HEK293 (cell line): ENCODE measurements around the gene ITGB6.

Source experiments
- CTCF ChIA-PET: fragments of 350-600 bp; formaldehyde crosslinking; extraction: SDS; loops from one replicate; lab custom pipeline; 2021; ENCODE audit warnings: antibody characterized with exemption; lab: Yijun Ruan, JAX
- POLR2A ChIA-PET: fragments of 300-600 bp; formaldehyde crosslinking; extraction: SDS; loops from one replicate; lab custom pipeline; 2020; ENCODE audit warnings: antibody characterized with exemption, inconsistent platforms; lab: Yijun Ruan, JAX
- H3K27ac ChIP-seq: fragments of 200-500 bp; sonication (Bioruptor generic); 2 replicates; pipeline ENCODE4 v1.5.1; 2014; ENCODE audit warnings: low read depth, low read length, control low read depth, inconsistent platforms; ENCODE audit errors: extremely low read depth
- H3K36me3 ChIP-seq, 2 experiments: fragments of 200-500 bp in 1 of 2; sonication (Bioruptor generic) in 1 of 2; 1 replicate in 1 of 2; 2 replicates in 1 of 2; pipeline ENCODE4 v1.5.1; 2014 to 2017; ENCODE audit warnings: inconsistent platforms in 2 of 2, low read length in 2 of 2; ENCODE audit not compliant: control insufficient read depth in 2 of 2, insufficient read depth in 1 of 2
- H3K4me1 ChIP-seq: fragments of 200-500 bp; sonication (Bioruptor generic); 2 replicates; pipeline ENCODE4 v1.5.1; 2014; ENCODE audit warnings: mild to moderate bottlenecking, low read length, inconsistent platforms; ENCODE audit not compliant: control insufficient read depth, insufficient read depth
- H3K4me3 ChIP-seq: 2 replicates; pipeline ENCODE4 v1.5.1; 2011; ENCODE audit warnings: low read depth, mild to moderate bottlenecking, control low read depth, low read length, moderate library complexity
- H3K9me3 ChIP-seq: fragments of 200-500 bp; sonication (Bioruptor generic); 2 replicates; pipeline ENCODE4 v1.5.1; 2014; ENCODE audit warnings: low read depth, low read length, inconsistent platforms; ENCODE audit not compliant: control insufficient read depth, insufficient read depth
- MEIS1 ChIP-seq: sonication (generic); formaldehyde crosslinking; IDR thresholded peaks from 2 replicates; pipeline ENCODE4 v1.8.1; 2022; ENCODE audit warnings: missing genetic modification reagents, mild to moderate bottlenecking, borderline replicate concordance
- SP2 ChIP-seq: fragments of 450-650 bp; formaldehyde crosslinking; IDR thresholded peaks from 2 replicates; pipeline ENCODE4 v1.5.1; 2016; ENCODE audit warnings: missing biosample characterization, missing genetic modification characterization
- ZBTB17 ChIP-seq: fragments of 450-650 bp; formaldehyde crosslinking; IDR thresholded peaks from 2 replicates; pipeline ENCODE4 v1.5.1; 2016; ENCODE audit warnings: missing biosample characterization, missing genetic modification characterization
- ZBTB20 ChIP-seq: fragments of 450-650 bp; formaldehyde crosslinking; IDR thresholded peaks from 2 replicates; pipeline ENCODE4 v1.5.1; 2016; ENCODE audit warnings: missing biosample characterization, missing genetic modification characterization
- ZNF155 ChIP-seq: fragments of 450-650 bp; formaldehyde crosslinking; IDR thresholded peaks from 2 replicates; pipeline ENCODE4 v1.5.1; 2016; ENCODE audit warnings: missing biosample characterization, missing genetic modification characterization
- ZNF174 ChIP-seq: fragments of 450-650 bp; formaldehyde crosslinking; IDR thresholded peaks from 2 replicates; pipeline ENCODE4 v1.5.0; 2017; ENCODE audit warnings: missing biosample characterization, mild to moderate bottlenecking, missing genetic modification characterization
- ZNF175 ChIP-seq: fragments of 450-650 bp; formaldehyde crosslinking; IDR thresholded peaks from 2 replicates; pipeline ENCODE4 v1.5.1; 2016; ENCODE audit warnings: missing biosample characterization, missing genetic modification characterization
- ZNF214 ChIP-seq: fragments of 450-650 bp; formaldehyde crosslinking; IDR thresholded peaks from 2 replicates; pipeline ENCODE4 v1.5.1; 2017; ENCODE audit warnings: missing biosample characterization, mild to moderate bottlenecking, missing genetic modification characterization, borderline replicate concordance
- ZNF366 ChIP-seq: fragments of 450-650 bp; formaldehyde crosslinking; conservative IDR thresholded peaks from 2 replicates; pipeline ENCODE4 v1.5.1; 2016; ENCODE audit warnings: missing biosample characterization, missing genetic modification characterization
- TF ChIP-seq, protein P1 (sequence below): fragments of 450-650 bp; formaldehyde crosslinking; IDR thresholded peaks from 2 replicates; pipeline ENCODE4 v1.5.1; 2016; ENCODE audit warnings: missing biosample characterization, missing genetic modification characterization
- TF ChIP-seq, protein P2 (sequence below): fragments of 450-650 bp; formaldehyde crosslinking; IDR thresholded peaks from 2 replicates; pipeline ENCODE4 v1.5.1; 2017; ENCODE audit warnings: missing biosample characterization, missing genetic modification characterization
- TF ChIP-seq, protein P3 (sequence below): fragments of 450-650 bp; formaldehyde crosslinking; IDR thresholded peaks from 2 replicates; pipeline ENCODE4 v1.5.1; 2016; ENCODE audit warnings: missing biosample characterization, missing genetic modification characterization
- TF ChIP-seq, protein P4 (sequence below): fragments of 450-650 bp; formaldehyde crosslinking; IDR thresholded peaks from 2 replicates; pipeline ENCODE4 v1.5.1; 2017; ENCODE audit warnings: missing biosample characterization, missing genetic modification characterization
- TF ChIP-seq, protein P5 (sequence below): fragments of 450-650 bp; formaldehyde crosslinking; IDR thresholded peaks from 2 replicates; pipeline ENCODE4 v1.5.1; 2016; ENCODE audit warnings: missing biosample characterization, missing genetic modification characterization

ITGB6 gene

DNA sequence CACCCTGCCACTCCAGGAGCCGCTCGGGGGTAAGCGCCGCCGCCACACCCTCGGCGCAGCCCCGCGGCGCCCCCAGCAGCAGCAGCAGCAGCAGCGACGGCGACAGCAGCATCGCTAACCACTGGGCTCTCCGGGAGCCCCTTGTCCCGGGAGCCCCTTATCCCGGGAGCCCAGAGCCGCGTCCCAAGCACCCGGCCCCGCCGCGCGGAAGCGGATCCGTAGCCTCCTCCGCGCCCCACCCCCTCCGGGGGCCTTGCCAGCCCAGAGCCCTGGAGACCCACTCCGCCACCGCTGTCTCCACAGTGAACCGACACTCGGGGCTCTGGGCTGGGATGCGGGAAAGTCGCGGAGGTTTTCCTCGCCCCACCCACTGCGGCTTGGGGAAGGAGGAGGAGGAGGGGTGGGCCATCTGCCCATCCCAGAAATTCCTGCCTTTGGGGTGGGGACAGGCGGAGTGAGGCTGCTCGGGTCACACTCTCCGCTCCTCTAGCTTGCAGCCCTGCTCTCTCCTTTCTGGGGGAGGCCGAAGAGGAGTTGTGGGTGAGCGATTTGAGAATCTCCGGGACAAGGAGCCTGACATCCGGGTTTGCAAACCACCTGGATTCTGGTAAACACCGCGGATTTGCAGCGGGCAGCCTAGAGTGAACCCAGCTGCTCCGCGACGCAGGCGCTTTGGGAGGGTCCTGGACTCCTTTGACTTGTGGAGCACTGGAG is 137.6 kb downstream of the ITGB6 start, which contains the start of gene PLA2R1:
Gene PLA2R1, minus strand, starts transcription at position 324 of the 714 bp plus-strand sequence. Its CDS starts 212 bp downstream, at position 112.
- H3K4me3 ChIP-seq = peak within 1 kb of the TSS; percentile 41
- CTCF ChIA-PET = no interaction called here
- POLR2A ChIA-PET = no interaction called here

More for the DNA sequence above, 137.6 kb downstream of the ITGB6 start, which contains the start of gene PLA2R1:
- no peaks in the 10 kb centered on the region for H3K9me3 ChIP-seq
- peaks cover 4% of the 10 kb centered on the region; the same call in 1 of the 2 replicates for H3K4me1 ChIP-seq
- H3K27ac ChIP-seq = no peak within 1 kb of the TSS
- H3K36me3 ChIP-seq = no peaks in the 10 kb centered on the region
- TF ChIP-seq, protein P1, sequence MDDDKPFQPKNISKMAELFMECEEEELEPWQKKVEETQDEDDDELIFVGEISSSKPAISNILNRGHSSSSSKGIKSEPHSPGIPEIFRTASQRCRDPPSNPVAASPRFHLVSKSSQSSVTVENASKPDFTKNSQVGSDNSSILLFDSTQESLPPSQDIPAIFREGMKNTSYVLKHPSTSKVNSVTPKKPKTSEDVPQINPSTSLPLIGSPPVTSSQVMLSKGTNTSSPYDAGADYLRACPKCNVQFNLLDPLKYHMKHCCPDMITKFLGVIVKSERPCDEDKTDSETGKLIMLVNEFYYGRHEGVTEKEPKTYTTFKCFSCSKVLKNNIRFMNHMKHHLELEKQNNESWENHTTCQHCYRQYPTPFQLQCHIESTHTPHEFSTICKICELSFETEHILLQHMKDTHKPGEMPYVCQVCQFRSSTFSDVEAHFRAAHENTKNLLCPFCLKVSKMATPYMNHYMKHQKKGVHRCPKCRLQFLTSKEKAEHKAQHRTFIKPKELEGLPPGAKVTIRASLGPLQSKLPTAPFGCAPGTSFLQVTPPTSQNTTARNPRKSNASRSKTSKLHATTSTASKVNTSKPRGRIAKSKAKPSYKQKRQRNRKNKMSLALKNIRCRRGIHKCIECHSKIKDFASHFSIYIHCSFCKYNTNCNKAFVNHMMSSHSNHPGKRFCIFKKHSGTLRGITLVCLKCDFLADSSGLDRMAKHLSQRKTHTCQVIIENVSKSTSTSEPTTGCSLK (tag by site-specific recombination) = no peak
- TF ChIP-seq ZBTB17 (tag by site-specific recombination) = no peak
- no peak for TF ChIP-seq SP2 (tag by site-specific recombination)
- no peak for TF ChIP-seq ZNF366 (tag by site-specific recombination)
- TF ChIP-seq, protein P2, sequence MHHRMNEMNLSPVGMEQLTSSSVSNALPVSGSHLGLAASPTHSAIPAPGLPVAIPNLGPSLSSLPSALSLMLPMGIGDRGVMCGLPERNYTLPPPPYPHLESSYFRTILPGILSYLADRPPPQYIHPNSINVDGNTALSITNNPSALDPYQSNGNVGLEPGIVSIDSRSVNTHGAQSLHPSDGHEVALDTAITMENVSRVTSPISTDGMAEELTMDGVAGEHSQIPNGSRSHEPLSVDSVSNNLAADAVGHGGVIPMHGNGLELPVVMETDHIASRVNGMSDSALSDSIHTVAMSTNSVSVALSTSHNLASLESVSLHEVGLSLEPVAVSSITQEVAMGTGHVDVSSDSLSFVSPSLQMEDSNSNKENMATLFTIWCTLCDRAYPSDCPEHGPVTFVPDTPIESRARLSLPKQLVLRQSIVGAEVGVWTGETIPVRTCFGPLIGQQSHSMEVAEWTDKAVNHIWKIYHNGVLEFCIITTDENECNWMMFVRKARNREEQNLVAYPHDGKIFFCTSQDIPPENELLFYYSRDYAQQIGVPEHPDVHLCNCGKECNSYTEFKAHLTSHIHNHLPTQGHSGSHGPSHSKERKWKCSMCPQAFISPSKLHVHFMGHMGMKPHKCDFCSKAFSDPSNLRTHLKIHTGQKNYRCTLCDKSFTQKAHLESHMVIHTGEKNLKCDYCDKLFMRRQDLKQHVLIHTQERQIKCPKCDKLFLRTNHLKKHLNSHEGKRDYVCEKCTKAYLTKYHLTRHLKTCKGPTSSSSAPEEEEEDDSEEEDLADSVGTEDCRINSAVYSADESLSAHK (tag by site-specific recombination) = no peak
- TF ChIP-seq ZBTB20 = no peak
- TF ChIP-seq, protein P3, sequence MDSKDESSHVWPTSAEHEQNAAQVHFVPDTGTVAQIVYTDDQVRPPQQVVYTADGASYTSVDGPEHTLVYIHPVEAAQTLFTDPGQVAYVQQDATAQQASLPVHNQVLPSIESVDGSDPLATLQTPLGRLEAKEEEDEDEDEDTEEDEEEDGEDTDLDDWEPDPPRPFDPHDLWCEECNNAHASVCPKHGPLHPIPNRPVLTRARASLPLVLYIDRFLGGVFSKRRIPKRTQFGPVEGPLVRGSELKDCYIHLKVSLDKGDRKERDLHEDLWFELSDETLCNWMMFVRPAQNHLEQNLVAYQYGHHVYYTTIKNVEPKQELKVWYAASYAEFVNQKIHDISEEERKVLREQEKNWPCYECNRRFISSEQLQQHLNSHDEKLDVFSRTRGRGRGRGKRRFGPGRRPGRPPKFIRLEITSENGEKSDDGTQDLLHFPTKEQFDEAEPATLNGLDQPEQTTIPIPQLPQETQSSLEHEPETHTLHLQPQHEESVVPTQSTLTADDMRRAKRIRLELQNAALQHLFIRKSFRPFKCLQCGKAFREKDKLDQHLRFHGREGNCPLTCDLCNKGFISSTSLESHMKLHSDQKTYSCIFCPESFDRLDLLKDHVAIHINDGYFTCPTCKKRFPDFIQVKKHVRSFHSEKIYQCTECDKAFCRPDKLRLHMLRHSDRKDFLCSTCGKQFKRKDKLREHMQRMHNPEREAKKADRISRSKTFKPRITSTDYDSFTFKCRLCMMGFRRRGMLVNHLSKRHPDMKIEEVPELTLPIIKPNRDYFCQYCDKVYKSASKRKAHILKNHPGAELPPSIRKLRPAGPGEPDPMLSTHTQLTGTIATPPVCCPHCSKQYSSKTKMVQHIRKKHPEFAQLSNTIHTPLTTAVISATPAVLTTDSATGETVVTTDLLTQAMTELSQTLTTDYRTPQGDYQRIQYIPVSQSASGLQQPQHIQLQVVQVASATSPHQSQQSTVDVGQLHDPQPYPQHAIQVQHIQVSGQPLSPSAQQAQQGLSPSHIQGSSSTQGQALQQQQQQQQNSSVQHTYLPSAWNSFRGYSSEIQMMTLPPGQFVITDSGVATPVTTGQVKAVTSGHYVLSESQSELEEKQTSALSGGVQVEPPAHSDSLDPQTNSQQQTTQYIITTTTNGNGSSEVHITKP (tag by site-specific recombination) = no peak
- TF ChIP-seq MEIS1 = no peak
- TF ChIP-seq ZNF175 (tag by site-specific recombination) = no peak
- TF ChIP-seq ZNF155 (tag by site-specific recombination) = no peak
- TF ChIP-seq, protein P4, sequence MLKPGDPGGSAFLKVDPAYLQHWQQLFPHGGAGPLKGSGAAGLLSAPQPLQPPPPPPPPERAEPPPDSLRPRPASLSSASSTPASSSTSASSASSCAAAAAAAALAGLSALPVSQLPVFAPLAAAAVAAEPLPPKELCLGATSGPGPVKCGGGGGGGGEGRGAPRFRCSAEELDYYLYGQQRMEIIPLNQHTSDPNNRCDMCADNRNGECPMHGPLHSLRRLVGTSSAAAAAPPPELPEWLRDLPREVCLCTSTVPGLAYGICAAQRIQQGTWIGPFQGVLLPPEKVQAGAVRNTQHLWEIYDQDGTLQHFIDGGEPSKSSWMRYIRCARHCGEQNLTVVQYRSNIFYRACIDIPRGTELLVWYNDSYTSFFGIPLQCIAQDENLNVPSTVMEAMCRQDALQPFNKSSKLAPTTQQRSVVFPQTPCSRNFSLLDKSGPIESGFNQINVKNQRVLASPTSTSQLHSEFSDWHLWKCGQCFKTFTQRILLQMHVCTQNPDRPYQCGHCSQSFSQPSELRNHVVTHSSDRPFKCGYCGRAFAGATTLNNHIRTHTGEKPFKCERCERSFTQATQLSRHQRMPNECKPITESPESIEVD (tag by site-specific recombination) = no peak
- TF ChIP-seq ZNF174 (tag by site-specific recombination) = no peak
- no peak for TF ChIP-seq ZNF214 (tag by site-specific recombination)
- TF ChIP-seq, protein P5, sequence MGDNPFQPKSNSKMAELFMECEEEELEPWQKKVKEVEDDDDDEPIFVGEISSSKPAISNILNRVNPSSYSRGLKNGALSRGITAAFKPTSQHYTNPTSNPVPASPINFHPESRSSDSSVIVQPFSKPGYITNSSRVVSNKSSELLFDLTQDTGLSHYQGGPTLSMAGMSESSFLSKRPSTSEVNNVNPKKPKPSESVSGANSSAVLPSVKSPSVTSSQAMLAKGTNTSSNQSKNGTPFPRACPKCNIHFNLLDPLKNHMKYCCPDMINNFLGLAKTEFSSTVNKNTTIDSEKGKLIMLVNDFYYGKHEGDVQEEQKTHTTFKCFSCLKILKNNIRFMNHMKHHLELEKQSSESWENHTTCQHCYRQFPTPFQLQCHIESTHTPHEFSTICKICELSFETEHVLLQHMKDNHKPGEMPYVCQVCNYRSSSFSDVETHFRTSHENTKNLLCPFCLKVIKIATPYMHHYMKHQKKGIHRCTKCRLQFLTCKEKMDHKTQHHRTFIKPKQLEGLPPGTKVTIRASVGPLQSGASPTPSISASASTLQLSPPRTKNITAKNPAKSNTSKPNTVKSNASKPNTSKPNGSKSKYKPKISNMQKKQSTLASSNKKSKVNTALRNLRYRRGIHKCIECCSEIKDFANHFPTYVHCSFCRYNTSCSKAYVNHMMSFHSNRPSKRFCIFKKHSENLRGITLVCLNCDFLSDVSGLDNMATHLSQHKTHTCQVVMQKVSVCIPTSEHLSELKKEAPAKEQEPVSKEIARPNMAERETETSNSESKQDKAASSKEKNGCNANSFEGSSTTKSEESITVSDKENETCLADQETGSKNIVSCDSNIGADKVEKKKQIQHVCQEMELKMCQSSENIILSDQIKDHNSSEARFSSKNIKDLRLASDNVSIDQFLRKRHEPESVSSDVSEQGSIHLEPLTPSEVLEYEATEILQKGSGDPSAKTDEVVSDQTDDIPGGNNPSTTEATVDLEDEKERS = no peak
